Mucosa of descending colon (tissue), 3 donors: ENCODE data around the gene MAP3K3. TPM values are rescaled to one million over a fixed set of nuclear protein-coding genes. Genes with fewer than 3 reads are reported as not detected.

Experiments used
- ATAC-seq: fragments of 200-7000 bp; cut with Tn5 transposase; one replicate; pipeline ENCODE4 v1.9.1; 2020; ENCODE audit warnings: mild to moderate bottlenecking, moderate library complexity
- DNase-seq, 3 donors: peaks; one replicate each; pipeline ENCODE4 v3.0.0-alpha.2; 2020
- H3K36me3 ChIP-seq: fragments of 200-600 bp; one replicate; pipeline ENCODE4 v1.8.0; 2021; ENCODE audit warnings: low read depth, mild to moderate bottlenecking
- H3K4me1 ChIP-seq: fragments of 200-600 bp; one replicate; pipeline ENCODE4 v1.8.0; 2021; ENCODE audit warnings: low read depth, mild to moderate bottlenecking
- H3K4me3 ChIP-seq: fragments of 200-600 bp; one replicate; pipeline ENCODE4 v1.8.0; 2021; ENCODE audit warnings: mild to moderate bottlenecking
- H3K9me3 ChIP-seq: fragments of 200-600 bp; one replicate; pipeline ENCODE4 v1.8.0; 2021; ENCODE audit warnings: mild to moderate bottlenecking
- CTCF ChIP-seq: fragments of 200-600 bp; IDR thresholded peaks from one replicate; pipeline ENCODE4 v1.8.0; 2022; ENCODE audit warnings: antibody characterized with exemption, mild to moderate bottlenecking
- intact Hi-C, 2 donors: fragments of 100-400 bp; cut with DNase I in 1 of 2; cut with micrococcal nuclease in 1 of 2; formaldehyde crosslinking; loops; one replicate each; pipeline versions ENCODE4 v1.11.0 to v1.11.1; 2022; cut with DNase I, micrococcal nuclease
- total RNA-seq, 3 donors: library from RNA; stranded (reverse); fragmentation: NEBNext Ultra II Directional in 2 of 3; extraction: Animal tissue kit (Norgen Biotek cat#: 25700) in 2 of 3; gene quantifications; one replicate each; pipeline versions ENCODE4 v1.2.1 to v1.2.4, GENCODE V29; 2021 to 2023
- donor health status: DM: no; HTN: no; CAD: no; lungs with moderate emphysema.
- donor health status: DM: no; HTN: no; CAD: no.
- donor health status: DM: no; HTN: yes; CAD: no.

MAP3K3 gene
- total RNA-seq, 3 donors from 2014 or later, result 13.0 to 54.7 (median 18.5) TPM

GRCh38 chr17:63587770-63588169 lies 34.4 kb upstream of the MAP3K3 start:
- ATAC-seq, result no peak
- Histone ChIP-seq H3K9me3 (no peaks in the 10 kb centered on the region), H3K36me3 (peaks cover 30% of the 10 kb centered on the region), H3K4me3 (no peak overlapping the region), H3K4me1 (no peaks in the 10 kb centered on the region)
- no peak for DNase-seq
- intact Hi-C loops, result no loop called here
- no peak for TF ChIP-seq CTCF

GRCh38 chr17:63588797-63589196 lies 33.4 kb upstream of the MAP3K3 start:
- no peak for TF ChIP-seq CTCF
- DNase-seq (no peak), ATAC-seq (no peak)
- H3K4me3 ChIP-seq, result no peak overlapping the region
- intact Hi-C loops, result no loop called here
- H3K36me3 ChIP-seq, result peaks cover 25% of the 10 kb centered on the region
- H3K4me1 ChIP-seq, result no peaks in the 10 kb centered on the region
- no peaks in the 10 kb centered on the region for H3K9me3 ChIP-seq

GRCh38 chr17:63589646-63590045 lies 32.6 kb upstream of the MAP3K3 start:
- ATAC-seq (no peak), DNase-seq (no peak)
- H3K4me3 ChIP-seq, result no peak overlapping the region
- intact Hi-C loops, result no loop called here
- no peaks in the 10 kb centered on the region for H3K4me1 ChIP-seq
- no peak for TF ChIP-seq CTCF
- no peaks in the 10 kb centered on the region for H3K9me3 ChIP-seq
- peaks cover 19% of the 10 kb centered on the region for H3K36me3 ChIP-seq

- DNase-seq (no peak), ATAC-seq (no peak)
Observed at GRCh38 chr17:63592797-63593196, 29.4 kb upstream of the MAP3K3 start.

GRCh38 chr17:63595132-63595531 lies 27.1 kb upstream of the MAP3K3 start:
- no peak overlapping the region for H3K4me3 ChIP-seq
- H3K36me3 ChIP-seq, result no peaks in the 10 kb centered on the region
- intact Hi-C loops, result no loop called here
- H3K4me1 ChIP-seq, result peaks cover 6% of the 10 kb centered on the region
- TF ChIP-seq CTCF, result no peak
- H3K9me3 ChIP-seq, result no peaks in the 10 kb centered on the region
- DNase-seq, result no peak
- no peak for ATAC-seq

More at GRCh38 chr17:63592797-63593196, 29.4 kb upstream of the MAP3K3 start:
- intact Hi-C loops, result no loop called here
- Histone ChIP-seq H3K4me3 (no peak overlapping the region), H3K4me1 (no peaks in the 10 kb centered on the region), H3K36me3 (peaks cover 10% of the 10 kb centered on the region), H3K9me3 (no peaks in the 10 kb centered on the region)
- TF ChIP-seq CTCF, result no peak

- Histone ChIP-seq H3K4me3 (no peak overlapping the region), H3K36me3 (no peaks in the 10 kb centered on the region), H3K4me1 (peaks cover 15% of the 10 kb centered on the region), H3K9me3 (no peaks in the 10 kb centered on the region)
- DNase-seq (no peak), ATAC-seq (no peak)
- intact Hi-C loops, result no loop called here
- TF ChIP-seq CTCF, result no peak
Observed at GRCh38 chr17:63596856-63597586, 25.2 kb upstream of the MAP3K3 start.
